CD4-positive, alpha-beta T cell treated with Interleukin-2 at 100 ng/mL for 4 hours (primary cell): Measurements from ENCODE around the gene CEP76.

Experiments used
- DNase-seq: peaks from one replicate; pipeline ENCODE4 v3.0.0-alpha.2; 2020; ENCODE audit warnings: low spot score

CEP76 gene, protein sequence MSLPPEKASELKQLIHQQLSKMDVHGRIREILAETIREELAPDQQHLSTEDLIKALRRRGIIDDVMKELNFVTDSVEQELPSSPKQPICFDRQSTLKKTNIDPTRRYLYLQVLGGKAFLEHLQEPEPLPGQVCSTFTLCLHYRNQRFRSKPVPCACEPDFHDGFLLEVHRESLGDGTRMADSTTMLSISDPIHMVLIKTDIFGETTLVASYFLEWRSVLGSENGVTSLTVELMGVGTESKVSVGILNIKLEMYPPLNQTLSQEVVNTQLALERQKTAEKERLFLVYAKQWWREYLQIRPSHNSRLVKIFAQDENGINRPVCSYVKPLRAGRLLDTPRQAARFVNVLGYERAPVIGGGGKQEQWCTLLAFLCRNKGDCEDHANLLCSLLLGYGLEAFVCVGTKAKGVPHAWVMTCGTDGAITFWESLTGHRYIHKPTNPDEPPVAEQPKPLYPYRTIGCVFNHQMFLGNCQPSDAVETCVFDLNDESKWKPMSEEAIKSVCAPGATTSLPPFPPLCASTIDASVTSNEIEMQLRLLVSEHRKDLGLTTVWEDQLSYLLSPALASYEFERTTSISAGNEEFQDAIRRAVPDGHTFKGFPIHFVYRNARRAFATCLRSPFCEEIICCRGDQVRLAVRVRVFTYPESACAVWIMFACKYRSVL

DNA sequence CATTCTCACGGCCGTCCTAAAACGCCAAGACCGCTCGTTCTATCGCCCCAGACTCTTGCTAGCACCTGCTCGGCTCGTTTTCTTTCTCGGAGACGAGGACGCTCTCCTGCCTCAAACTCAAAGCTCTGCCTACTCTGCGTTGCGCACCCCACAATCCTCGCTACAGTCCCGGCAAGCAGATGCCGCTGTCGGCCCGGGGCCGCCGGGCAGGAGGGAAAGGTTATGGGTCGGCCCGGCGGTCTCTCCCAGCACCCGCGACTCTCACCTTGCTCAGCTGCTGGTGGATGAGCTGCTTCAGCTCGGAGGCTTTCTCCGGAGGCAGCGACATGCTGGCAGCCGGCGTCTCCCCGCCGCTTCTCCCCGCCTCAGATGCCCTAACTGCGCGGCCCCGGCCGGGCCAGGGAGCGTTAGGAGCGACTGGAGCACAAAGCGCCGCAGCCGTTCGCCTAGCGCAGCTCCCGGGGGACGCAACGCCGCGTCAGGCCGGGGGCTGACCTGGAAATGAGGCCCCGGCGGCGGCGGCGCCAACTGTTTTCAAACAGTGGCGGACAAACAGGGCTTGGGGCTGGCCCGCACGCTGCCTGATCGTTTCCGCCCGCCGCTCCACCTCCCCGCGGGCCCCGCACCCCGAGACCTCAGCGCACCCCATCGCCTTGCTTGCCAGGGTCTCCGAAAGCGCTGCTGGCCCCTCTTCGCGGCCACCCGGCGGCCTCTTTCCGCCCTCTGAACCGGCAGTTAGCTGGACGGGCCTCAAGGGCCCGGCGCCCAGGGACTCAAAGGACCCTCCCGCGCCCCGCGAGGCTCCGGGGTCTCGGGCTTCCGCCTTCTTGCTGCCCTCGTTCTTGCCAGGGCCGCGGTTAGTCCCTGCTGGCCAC is at the start of gene CEP76, which contains the start of gene PSMG2:
CEP76 (minus strand) TSS at position 503 of the 875 bp plus-strand sequence; CDS start at position 328, 175 bp downstream.
PSMG2 (plus strand) TSS at position 822 of the 875 bp plus-strand sequence. CDS start 66 bp downstream, outside the sequence.
- DNase-seq: peak; percentile 83

DNA sequence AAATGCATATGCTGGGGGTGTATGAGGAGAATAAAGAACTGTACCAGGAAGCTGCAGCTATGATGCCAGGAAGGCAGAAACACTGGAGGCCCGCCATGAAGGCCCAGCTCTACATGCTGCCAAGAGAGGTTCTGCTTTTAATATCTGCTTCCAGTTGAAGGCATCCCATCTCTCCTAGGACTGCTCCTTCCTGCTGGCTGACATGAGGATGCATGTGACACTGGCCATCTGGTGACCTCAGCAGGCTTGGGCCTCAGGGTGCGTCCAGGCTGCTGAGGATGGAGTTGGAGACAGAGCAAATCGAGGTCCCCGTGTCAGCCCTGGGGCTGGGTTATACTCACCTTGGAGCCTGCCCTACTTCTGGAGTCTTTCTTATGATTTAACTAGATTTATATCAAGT is 49.4 kb upstream of the CEP76 start:
- no peak for DNase-seq

DNA sequence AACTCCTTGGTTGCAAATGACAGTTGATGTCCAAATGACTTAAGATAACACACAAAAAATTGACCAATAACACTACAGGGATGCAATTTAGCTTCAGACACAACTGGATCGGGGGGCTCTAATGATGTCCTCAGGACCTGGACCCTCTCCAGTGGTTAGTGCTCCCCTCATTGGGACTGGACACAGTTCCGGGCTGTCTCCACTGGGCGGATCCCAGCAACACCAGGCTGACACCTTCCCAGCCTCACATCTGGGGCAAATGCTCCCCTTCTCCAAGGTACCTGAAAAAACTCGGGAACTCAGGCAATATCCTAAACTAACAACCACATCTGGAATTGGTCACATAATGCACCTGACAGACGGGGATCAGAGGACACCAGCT is 49.0 kb upstream of the CEP76 start:
- no peak for DNase-seq

DNA sequence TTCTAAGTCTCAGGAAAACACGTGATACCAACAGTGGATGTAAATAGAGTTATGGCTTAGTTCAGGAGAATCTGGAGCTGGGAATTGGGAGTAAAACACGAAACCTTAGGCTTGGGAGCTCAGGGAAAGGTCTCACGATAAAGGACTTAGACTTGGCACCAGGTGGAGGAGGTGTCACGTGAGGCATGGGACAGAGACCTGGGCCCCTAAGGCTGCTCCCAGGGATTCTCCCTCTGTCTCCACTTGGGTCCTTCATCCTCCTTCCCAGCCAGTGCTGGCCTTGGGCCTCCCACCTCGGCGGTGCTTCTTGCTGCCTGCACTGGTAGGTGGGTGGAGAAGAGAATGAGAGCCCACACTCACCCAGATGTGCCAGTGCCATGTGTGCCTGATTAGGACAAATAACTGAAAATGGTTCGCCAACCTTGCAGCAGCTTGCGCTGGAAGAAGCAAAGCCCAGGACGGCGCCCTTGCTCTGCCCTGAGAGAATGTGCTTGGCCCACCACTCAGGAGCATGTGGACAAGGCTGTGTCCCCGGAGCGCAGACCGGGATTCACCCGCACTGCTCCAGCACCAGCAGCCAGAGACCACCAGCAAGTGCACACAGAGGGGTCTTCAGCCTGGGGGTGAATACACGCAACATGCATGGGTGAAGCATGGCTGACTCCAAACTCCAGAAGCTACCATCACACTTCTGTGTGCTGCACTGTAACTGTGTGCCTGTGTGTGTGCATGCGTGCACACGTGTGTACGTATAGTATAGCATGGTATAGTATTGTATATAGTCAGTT is 48.4 kb upstream of the CEP76 start:
- DNase-seq: no peak

DNA sequence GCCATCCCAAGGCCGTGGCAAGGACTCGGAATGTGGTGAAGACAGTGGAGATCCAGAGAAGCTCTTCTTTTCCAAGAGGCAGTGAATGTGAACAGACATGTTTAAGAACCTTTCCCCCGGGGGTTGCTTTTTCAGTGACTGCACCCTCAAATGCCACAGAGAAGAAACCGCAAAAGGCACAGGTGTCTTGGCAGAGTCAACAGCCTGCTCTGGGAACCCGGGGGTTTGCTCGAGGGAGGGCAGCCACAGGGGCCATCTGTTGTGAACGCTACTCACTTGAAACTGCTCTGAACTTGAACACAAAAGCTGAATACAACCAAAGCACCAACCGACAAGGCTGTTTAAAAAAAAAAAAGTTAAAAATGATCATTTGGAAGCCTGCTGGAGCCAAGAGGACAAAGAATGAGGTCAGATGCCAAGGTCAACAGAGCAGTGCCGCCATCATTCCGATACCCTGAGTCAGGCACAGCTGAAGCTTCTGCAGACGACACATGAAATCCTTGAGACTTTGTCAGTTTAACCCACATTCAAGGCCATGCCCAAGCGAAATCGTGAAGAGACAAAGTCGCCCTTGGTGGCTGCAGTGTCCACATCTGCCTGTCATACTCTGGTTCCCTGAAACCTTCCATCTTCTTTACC is 47.7 kb upstream of the CEP76 start:
- DNase-seq: peak; percentile 4

DNA sequence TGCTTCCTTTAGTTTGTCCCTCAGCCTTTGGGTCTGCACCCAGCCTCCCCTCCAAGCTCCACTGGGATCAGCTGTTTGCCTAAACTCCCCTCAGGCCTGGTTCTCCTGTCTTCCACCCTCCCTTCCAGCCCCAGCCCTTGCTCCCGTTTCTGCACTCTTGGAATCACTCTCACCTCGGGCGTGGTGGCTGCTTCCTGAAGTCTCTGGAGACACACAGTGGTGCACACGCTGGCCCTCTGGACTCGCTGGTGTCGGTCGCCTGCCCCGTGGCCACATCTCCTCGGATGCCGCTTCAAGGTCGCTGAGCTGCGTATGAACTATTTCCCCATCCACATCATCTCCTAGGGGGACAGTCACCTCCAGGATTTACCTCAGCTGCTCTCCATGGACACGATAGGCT is 46.6 kb upstream of the CEP76 start:
- no peak for DNase-seq

DNA sequence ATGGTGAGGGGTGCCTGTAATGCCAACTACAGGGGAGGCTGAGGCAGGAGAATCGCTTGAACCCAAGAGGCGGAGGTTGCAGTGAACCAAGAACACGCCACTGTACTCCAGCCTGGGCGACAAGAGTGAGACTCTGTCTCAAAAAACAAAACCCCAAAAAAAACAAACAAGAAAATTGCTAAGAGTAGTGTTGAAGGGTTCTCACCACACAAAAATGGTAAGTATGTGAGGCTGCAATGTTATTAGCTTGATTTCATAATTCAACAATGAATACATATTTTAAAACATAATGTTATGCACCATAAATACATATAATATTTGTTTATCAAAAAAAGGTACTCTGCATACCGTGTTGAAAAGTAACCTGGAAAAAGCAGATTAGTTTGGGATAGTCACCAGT is 46.1 kb upstream of the CEP76 start:
- DNase-seq: no peak

DNA sequence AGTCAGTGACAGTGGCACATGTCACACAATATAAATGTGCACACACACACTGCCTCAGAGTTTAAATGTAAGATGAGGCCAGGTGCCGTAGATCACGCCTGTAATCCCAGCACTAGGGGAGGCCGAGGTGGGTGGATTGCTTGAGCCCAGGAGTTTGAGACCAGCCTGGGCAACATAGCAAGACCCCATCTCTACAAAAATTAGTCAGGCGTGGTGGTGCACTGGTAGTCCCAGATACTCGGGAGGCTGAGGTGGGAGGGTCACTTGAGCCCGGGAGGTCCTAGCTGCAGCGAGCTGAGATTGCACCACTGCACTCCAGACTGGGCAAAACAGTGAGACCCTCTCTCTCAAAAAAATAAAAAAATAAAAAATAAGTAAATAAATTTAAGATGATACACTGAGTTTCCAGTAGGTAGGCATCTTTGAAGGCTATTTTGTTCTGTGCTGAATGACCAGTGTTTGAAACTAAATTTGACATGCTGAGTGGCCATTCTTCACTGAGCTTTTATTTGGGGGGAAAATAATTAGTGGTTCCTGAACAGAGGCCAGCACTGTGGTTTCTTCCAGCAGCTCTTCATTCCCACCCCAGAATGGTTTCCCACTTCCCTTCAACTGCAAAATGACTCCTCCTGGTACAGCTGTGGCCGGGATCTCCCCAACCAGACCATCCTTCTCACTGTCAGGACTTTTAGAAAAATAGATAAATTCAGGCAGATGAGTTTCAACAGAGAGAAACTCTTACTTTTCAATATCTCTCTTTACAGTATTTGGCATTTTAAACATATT is 45.2 kb upstream of the CEP76 start:
- DNase-seq: no peak

DNA sequence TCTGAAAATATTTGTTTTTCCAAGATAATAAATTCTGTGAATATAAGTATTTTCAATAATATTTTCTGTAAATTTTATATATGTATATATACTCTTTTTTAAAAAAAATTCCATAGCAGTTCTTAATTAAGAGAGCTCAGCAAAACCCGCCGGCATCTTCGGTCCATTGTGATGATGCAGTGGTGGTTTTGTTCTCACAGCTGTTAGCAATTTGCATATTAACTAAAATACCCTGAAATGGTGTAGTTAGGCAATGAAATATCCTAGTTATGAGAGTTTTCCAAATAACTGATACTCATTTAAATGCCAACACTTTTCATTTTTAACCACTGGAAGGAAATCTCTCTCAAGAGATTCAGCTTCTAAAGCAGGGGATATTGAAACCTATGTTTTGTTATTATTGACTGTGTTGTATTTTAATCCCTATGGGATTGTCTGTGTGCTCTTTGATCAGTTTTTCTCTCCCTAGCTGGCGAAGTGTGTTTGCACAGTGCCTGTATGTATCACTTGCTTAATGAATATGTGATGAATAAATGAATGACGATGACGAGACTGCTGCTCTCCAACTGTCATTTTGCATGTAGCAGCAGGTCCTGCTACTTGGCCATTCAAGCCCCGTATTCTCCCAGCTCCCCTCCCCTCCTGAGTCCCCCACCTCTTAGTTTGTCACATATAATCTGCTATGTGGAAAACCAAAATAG is 42.7 kb upstream of the CEP76 start:
- DNase-seq: no peak

DNA sequence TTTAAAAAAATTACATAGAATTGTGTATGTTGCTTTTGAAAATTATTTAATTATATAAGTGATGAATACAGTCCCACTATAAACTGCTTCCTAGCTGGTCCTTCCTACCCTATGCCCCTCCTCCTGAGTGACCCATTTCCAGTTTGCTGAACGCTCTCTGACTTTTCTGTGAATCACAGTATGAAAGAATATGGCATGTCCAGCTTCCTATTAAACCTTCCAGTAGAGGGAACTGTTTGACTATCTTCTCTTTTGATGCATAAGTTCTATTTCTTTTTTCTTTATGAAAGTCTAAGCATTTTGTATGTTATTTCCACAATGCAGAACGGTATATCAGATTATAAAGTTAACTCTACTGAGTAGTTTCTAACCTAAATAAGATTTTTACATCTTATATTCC is 41.6 kb upstream of the CEP76 start:
- peak; percentile 48 for DNase-seq

DNA sequence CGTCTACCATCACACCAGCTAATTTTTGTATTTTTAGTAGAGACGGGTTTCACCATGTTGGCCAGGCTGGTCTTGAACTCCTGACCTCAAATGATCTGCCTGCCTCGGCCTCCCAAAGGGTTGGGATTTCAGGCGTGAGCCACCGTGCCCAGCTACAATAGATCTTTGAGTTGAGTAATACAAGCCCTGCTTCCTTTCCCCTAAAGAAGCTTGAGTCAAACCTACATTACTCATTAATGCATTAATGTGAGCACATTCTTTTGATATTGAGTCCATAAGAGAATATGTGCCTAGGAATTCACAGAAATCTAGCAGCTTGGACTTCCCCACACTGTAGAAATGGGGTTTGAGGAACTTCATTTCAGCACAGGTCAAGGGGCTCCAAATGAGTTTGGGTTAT is 39.9 kb upstream of the CEP76 start:
- DNase-seq: no peak

DNA sequence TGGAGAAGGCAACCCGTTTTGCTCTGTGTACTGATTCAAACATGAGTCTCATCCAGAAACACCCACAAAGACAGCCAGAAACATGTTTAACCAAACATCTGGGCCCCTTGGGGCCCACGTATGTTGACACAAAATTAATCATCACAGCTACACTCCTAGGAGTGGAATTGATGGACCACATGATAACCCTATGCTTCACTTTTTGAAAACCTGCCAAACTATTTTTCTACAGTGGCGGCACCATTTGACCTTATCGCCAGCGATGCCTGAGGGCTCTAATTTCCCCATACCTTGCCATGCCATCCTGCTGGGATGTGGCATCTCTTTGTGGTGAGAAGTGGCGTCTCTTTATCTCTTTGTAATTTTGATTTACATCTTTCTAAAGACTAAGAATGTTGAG is 38.8 kb upstream of the CEP76 start:
- no peak for DNase-seq

DNA sequence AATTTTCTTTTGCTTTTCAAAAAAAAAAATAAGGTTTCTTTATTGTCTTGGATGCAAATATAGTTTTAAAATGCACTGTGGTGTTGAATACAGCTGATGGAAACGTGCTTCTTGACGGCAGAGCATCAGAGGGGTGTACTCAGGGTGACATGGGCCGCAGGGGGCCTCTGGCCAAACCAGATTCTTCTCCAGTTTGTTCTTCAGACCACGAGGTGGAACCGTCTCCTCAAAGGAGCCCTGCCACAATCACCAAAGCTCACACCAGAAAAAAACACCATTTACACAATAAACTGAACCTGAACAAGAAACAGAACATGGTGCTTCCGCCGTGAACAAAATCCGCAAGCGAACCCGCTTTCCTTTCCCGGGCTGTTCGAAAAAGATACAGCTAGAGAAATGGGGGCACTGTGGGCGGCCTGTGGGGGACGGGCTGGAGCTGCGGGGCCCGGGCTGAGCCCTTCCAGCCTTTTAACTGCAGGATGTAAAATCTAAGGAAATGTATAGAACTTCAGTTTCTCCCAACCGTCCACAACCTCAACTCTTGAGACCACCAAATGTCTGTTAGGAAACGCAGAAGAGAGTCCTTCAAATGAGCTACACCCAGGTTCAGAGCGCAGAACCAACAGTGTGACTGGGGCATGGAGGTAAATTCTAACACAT is 34.9 kb upstream of the CEP76 start:
- no peak for DNase-seq

DNA sequence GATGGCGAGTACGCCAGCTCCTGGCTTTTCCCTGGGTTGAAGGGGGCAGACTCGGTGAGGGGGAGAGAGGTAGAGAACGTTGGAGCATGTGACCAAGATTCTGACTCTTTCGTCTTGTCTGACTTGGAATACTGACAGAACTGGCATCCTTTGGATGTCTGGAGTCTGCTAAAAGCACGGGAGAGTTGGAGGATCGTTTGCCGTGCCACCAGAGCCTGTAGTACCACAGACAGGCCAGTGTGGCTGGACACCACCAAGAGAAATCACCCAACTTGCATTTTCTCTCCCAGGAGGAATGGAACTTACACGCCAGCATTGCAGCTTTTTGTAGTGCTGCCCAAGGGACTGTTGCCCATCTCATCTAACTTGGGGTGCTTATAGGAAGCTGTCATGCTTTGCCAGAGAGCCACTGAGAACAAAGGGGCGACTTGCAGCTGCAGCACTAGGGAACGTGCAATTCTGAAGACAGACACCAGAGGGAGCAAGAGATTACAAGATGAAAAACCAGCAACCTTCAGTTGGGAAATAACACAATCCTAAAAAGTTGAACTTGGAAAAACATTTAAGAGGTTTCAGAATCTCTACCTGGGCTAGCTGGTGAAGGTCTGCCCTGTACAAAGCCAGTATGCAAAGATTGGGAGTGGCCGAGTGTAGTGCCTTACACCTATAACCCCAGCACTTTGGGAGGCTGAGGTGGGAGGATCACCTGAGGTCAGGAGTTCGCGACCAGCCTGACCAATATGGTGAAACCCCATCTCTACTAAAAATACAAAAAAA is 24.4 kb upstream of the CEP76 start:
- peak; percentile 76 for DNase-seq

DNA sequence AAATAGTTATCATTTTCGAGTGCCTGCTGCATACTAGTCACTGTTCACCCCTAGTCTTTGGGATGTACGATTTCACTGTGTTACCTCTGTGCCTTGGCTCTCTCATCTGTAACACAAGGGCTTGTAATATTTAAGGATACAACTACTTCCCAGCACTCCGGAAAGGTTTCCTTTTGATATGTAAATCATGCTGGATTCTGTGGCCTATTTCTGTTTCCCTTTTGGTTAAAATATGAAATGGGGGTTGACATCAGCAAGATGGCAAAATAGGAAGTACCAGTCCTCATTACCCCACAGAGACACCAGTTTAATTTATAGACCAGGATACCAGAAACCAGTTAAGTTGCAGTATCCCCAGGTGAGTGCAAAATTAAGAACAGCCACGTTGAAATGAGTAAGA is 23.8 kb upstream of the CEP76 start:
- no peak for DNase-seq

DNA sequence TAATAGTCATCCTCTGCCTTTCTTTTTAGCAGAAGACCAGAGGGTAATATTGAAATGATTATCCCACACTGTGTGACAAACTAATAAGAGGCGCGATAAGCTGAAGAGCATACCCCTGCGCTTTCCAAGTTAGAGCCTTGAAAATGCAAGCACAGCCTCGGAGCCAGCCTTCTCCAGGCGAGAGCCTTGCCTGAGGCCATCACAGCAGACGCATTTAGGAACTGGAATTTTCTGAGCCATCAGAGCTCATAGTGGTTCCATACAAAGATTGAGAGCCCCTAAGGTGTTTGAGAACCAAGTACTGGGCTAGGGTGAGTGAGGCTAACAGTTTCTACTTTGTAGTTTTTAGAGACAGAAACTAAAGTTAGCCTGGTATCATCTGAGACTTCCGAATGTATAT is 20.2 kb upstream of the CEP76 start:
- DNase-seq: no peak

DNA sequence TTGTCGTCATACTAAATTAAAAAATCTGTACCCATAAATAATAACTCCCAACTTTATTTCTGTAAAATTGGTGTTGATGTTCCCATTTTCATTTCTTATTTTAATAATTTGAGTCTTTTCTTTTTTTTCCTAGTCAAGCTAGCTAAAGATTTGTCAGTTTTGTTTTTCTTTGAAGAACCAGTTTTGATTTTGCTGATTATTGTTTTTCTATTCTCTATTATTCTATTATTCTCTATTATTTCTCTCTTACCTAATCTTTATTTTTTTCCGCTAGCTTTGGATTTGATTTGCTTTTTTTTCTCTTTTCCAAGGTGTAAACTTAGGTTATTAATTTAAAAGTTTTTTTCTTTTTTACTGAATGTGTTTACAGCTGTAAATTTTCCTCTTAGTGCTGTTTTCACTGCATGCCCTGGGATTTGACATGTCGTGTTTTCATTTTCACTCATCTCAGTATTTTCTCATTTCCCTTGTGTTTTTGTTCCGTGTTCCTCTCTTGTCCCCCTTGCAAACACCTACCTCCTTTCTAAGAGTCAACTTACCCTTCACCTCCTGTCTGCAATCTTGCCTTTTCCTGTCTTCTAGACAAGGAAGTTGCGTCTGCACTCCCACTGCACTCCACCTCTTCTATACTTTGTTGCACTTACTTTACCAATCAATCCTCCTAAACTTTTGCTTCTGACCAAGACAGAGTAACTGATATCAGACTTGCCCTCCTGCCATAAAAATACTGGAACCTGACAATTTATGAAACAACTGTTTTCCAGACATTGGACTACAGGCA is 19.2 kb upstream of the CEP76 start:
- DNase-seq: no peak

DNA sequence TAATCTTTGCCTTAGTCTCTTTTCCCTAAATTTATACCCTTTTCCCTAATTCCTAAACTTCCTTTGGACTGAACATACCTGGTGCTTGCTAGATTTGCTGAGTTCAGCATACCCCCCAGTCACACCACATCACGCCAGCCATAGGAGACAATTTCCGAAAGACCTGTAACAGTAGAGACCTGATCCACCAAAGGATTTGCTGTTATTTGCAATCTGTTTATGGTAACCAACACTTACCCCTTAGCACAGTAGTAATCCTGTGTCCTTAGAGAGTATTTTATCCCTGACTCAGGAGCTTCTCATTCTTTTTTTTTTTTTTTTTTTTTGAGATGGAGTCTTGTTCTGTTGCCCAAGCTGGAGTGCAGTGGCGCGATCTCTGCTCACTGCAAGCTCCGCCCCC is 8.9 kb upstream of the CEP76 start:
- DNase-seq: no peak
